NCI-H345 treated with DMSO at 0.1 percent for 48 hours (cell line): Measurements from ENCODE around the gene MRPL33.

Experiments used
- DNase-seq: peaks from one replicate; lab custom pipeline; 2025; ENCODE audit not compliant: unreplicated experiment; lab: John Stamatoyannopoulos, UW

Gene MRPL33

DNA sequence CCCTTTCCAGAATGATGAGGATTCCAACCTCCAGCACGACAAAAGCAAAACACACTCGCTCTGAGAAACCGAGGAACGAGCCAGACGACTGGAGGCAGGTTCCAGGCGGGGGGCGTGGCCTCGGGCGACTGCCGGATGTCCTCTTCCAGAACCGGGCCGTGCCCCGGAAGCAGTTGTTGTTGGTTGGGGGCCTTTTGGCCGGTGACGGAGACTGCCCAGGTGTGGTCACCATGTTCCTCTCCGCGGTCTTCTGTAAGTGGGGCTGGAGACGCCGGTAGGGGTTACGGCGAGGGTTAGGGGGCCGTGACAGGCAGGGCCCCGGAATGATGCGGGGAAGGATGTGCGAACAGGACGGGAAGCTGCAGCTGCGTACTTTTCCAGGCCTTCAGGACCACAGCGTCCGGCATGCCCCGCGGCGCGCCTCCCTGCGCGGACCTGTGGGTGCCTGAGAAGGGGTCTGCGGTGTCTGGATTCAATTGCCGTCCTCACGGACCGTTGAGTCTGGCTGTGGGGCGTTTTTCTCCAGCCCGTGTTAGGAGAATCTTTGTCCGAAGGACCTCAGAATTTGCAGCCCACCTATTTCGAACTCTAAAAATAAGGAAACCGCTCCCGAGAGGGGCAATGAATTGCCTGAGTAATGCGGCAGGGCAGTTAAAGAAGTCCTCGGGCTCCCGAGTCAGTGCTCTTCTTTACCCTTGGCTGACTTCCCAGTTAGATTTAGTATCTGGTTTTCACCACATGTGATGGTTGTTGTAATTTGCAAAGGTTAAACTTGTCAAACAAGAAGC lies at the start of gene MRPL33:
Gene MRPL33, plus strand, starts transcription at position 172 of the 788 bp plus-strand sequence. Its CDS starts 59 bp downstream, at position 231.
- DNase-seq, result peak; percentile 97

DNA sequence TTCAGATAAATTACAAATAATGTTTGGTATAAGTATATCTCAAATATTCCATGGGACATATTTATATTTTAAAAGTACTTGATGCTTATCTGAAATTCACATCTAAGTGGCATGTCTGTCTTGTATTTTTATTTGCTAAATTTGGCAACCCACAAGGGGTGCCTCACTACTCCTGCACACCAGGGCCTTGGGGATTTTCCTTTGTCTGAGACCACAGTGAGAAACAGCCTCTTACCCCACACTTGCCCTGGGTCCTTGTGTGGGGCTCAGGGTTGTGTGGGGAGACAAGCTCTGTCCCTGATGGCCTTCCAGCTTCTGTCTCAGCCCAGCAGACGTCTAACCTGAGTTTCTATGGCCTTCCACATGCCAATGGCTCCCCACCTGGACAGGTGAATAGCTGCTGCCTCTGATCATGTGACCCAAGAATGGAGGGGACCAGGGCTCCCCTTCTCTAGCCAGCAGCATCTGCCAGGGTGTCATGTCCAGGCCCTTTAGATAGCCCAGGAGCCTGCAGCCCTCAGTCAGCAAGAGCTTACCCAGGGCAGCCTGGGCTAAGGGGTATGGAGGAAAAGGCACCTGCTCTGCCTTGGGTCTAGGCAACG lies 49.5 kb upstream of the MRPL33 start:
- DNase-seq, result no peak

GRCh38 chr2:27723372-27724144 lies 48.0 kb upstream of the MRPL33 start:
- peak; percentile 43 for DNase-seq

- DNase-seq, result no peak
Measured at GRCh38 chr2:27724191-27724590, 47.3 kb upstream of the MRPL33 start.

DNA sequence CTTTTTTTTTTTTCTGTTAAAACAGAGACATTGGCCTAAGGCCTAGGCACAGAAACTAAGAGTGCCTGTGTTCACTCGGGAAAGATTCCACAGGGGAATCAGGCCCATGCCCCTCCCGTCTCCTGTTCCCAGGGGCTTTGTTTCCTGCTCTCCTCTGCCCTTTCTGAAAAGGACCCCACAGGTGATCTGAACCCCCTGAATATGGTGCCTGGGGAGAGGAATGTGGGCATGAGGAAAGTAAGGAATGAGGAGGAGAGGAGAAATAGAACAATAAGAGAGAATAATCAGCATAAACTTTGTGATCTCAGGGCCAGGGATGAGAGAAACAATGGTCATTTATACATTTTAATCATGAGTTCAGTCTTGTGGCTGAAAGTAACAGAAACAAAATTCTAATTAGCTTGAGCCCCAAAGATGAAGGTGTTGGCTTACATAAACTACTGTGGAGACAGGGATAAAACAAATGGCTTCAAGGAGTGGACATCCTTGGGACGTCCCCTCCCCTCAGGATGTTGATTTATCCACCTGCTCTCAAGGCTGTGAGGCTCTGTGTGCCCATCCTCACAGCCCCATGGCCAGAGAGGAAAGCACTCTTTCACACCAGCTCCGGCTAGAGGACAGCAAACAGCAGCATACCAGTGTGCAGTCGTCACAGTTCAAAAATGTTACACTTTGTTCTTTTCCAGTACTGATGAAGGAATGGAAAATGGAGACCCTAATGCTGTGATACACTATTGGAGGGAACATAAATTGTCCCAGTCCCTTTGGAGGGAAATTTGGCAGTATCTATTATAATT lies 46.4 kb upstream of the MRPL33 start:
- no peak for DNase-seq

- DNase-seq, result no peak
Measured at GRCh38 chr2:27727257-27727656, 44.3 kb upstream of the MRPL33 start.

GRCh38 chr2:27728081-27728858 lies 43.2 kb upstream of the MRPL33 start:
- DNase-seq, result no peak

GRCh38 chr2:27729198-27729597 lies 42.3 kb upstream of the MRPL33 start:
- DNase-seq, result no peak

DNA sequence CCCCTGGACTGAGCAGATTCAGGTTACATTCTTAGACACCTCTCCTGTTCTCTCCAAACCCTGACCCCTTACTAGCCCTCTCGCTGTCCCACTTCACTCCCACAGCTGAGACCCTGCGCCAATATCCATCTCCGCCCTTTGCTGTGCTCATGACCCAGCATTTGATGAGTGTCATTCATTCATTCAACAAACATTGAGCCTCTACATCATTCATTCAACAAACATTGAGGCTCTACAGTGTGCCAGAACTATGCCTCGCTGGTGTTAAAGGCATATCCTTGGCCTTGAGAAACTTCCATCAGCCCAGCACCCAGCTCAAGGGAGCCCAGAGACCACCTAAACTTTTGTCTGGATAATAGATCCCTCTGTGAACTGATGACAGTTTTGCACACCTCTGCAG lies 41.9 kb upstream of the MRPL33 start:
- no peak for DNase-seq

GRCh38 chr2:27730261-27730662 lies 41.3 kb upstream of the MRPL33 start:
- DNase-seq, result no peak

DNA sequence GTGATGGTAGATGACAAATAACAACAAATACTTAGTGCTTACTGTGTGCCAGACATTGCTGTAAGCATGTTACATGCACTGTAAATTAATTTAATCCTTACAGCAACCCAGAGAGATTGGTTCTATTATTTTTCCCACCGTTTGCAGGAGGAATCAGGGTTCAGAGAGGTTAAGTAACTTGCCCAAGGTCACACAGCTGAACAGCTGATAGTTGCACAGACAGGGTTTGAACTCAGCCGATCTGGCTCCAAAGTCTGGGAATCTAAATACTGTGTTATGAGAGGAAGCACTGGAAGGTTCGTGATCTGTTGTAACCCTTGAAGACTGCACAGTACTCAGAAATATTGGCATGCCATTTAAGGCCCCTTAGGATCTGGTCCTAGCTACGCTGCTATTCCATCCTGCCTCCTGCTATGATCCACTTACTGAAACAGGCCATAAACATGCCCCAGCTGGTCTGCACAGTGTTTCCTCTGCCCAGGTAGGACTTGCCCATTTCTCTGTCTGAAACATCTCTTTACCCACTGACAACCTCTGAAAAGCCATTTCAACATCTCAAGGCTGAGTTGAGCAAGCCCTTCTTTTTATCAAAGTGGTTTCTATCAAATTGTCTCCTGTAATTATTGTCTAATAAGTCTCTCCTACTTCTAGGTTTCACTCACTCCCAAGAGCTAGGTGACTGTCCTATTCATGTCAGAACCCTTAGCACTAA lies 40.4 kb upstream of the MRPL33 start:
- no peak for DNase-seq

- no peak for DNase-seq
Measured at GRCh38 chr2:27734305-27734704, 37.2 kb upstream of the MRPL33 start.

DNA sequence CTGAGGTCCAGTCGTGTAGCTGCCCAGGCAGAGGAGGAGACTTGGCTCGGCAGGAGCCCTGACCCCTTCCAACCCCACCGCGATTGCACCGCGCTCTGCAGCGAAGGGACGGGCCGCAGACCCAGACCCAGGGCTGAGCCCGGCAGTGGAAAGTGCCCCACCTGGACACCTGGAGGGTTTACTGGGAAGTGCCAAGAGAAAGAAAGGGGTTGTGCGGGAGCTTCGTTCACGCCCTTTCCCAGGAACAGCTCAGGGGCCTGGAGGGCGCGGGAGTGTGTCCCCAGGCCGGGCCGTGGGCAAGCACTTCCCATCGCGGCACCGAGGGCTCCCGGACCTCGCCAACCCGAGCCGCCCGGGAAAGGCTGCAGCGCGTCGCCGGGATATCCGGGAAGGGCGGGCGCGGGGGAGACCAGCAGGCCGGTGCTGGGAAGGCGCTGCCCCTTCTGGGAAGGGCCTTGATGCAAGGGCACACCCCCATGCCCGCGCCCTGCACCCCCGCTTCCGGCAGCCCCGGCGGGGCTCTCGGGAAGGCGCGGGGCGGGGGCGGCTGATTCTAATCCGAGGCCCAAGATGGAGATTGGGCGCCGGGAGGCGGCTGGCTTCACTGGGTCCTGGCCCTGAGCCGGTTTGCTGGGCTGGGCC lies 36.1 kb upstream of the MRPL33 start:
- no peak for DNase-seq

DNA sequence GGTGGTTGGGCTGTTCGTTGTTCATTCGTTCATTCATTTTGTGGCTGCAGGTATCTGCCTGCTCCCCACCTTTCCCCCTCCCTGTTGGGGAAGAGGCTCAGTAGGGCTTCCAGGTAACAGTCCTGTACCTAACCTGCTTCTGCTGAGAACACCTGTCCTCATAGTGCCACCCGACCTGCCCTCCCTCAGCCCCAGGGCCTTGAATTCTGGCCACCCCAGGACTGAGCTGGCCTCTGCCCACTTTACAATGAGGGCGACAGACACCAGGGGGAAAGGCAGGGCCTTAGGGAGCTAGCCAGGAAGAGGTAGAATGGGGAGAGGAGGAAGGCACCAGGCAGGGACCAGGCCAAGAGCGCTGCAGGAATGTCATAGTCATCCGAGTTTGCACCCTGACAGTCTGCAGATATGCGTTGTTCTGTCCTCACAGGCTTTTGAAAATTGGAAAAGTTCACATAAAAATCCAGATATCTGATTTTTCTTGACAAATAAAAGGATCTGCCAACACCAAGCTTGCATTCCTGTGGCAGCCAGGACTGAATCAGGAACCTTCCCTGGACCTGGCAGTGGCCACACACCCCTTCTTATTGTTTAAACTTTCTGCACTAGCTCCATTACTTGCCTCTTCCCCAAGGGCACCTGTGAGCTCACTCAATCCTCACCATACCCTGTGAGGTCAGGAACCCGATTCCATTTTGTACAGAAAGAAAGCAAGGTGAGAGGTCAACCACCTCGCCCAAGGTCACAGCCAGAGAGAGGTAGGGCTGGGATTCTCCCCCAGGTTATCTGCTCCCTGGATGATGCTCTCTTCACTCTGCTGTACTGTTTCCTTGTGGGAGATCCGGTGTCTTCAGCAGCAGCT lies 35.3 kb upstream of the MRPL33 start:
- DNase-seq, result no peak

- no peak for DNase-seq
Measured at GRCh38 chr2:27736890-27737204, 34.7 kb upstream of the MRPL33 start.

DNA sequence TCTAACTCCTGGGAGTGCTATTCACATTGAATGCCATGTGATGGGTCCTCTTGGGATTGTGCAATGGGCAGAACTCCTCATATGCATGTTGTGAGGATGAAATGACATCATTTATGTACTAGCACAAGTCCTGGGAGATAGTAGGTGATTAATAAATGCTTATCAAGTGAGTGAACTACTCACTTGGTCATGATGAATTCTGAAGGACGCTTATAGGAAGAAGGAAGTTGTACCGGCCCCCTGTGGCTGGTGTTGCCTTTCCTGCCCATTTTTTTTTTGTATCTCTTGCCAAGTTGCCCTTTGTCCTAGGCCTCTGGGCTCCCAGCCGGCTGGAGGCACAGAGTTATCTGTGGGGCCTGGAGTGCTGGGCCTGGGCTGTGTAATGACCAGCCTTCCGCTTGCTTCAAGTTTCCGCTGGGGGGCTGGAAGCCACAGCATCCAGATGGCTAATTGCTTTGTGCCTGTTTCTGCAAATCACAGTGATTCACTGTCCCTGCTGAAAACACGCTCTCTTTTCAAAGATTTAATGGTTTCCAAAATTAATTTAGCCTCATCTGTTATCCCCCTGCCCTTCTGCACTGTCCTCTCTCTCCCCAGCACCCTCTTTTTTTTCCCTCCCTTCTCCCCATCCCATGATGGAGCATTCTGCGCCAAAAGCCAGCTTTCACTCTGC lies 33.7 kb upstream of the MRPL33 start:
- no peak for DNase-seq

DNA sequence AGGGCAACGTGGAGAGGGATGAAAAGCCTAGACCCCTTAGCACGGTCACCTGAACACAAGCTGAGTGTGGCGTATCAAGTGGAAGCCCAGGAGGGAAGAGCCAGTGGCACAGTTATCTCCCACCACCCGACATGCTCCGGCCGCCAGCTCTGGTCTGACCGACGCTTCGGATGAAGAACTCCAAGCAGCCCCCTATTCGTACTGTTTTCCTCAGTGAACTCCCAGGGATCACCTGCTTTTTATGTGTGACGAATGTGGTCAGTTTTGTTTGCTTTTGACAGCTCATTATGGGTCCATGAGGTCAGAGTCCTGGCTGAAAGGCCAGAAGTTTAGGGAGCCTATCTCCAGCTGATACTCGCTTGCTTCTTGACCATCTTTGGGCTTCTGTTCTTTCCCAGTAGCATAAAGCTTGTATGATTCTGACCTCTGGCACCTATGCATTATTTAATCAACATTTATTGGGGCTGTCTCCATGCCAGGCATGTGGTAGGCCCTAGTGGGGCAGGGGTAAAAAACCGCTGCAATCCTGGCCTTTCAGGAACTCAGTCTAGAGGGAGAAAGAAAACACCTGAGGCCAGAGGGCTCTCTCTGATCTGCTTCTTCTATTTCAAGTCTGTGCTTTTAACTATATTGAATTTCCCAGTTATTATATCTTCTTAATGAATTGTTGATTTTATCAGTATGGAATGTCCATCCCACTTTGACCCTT lies 33.0 kb upstream of the MRPL33 start:
- DNase-seq, result no peak

GRCh38 chr2:27739058-27739373 lies 32.5 kb upstream of the MRPL33 start:
- no peak for DNase-seq
